ENCODE data around the gene KHDRBS1.
A peak's percentile ranks its signal among the peaks of the same experiment; 100 is the strongest.
"Not testable (repeated sequence)": the region's sequence is repeated elsewhere in the genome, so short reads cannot be mapped to it uniquely, and the experiment has no call there.

Gene KHDRBS1

DNA sequence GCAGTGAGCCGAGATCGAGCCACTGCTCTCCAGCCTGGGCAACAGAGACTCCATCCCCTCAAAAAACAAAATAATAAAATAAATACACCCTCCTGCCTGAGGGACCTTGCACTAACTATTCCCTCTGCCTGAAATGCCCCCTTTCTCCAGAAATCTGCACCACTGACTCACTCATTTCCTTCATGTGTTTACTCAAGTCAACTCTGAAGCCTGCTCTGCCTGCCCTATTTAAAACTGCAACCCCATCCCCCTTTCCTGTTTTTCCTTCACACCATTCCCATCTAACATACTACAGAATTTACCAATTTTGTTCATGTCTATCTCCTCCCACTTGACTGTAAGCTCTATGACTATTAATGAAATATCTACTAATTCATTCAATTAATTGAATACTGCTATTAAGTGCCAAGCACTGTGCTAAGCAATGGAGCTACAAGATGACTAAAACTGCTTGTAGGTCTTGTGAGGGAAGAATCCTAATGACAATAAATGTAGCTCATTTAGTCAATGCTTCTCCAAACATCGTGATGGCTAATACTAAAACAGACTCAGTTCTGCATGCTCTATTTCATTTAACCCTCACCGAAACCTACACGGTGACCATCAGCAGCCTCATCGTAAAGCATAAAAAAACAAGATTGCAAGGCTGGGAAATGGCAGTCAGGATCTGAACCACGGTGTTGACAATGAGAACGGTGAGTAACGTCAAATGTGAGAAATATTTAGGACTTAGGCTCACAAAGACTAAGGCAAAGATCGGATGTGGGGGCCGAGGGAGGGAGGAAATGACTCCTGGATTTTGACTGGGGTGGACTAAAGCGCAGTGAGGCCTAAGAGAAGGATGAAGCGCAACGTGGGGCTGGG lies 58.3 kb downstream of the KHDRBS1 start:
- Histone ChIP-seq H3K27me3 (ENCODE audit: control insufficient read depth, insufficient read depth, low read length) (no peaks in the 10 kb centered on the region), H3K4me1 (ENCODE audit: control insufficient read depth, insufficient read depth, low read length) (peaks cover 19% of the 10 kb centered on the region), H3K9ac (ENCODE audit: low read depth, low read length) (peak overlapping the region; percentile 58), H3K36me3 (ENCODE audit: control insufficient read depth, insufficient read depth, low read length) (peaks cover 10% of the 10 kb centered on the region), H3K4me3 (ENCODE audit: low read depth, low read length) (peak overlapping the region; percentile 89), H3K9me3 (ENCODE audit: control insufficient read depth, insufficient read depth, low read length) (no peaks in the 10 kb centered on the region)

DNA sequence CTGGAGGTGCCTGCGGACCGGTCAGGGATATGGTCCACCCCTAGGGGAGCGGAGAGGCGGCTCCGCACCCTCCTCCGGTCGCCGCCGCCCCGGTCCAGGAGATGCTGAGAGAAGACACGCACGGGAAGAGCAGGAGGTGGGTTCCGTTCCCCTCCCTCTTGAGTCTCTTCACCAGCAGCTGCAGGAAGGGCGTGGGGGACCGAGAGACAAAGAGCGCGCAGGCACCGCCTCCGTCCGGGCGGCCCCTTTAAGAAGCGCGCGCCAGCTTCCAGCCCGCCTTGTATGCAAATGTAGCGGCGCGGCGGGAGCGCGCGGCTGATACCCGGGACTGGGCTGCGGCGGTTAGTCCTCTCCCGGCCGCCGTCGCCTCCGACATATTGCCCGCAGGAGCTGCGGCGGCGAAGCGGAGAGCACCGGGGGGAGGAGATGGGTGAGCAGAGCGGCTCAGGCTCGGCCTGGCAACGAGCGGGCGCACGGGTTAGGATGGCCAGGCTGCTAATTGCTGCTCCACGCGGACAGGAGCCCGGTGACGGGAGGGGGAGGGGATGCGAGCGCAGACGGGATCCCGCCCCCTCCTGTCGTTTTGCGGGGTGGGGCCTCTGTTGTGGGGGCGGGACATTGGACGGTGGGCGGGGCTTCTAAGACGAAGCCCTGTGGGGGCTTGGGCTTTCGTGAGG lies 59.1 kb downstream of the KHDRBS1 start, which contains the start of gene TMEM39B:
Gene TMEM39B, plus strand, starts transcription at position 318 of the 677 bp plus-strand sequence. Its CDS starts 109 bp downstream, at position 427.
- Histone ChIP-seq H3K4me1 (ENCODE audit: control insufficient read depth, insufficient read depth, low read length) (peaks cover 19% of the 10 kb centered on the region), H3K27me3 (ENCODE audit: control insufficient read depth, insufficient read depth, low read length) (no peaks in the 10 kb centered on the region)

DNA sequence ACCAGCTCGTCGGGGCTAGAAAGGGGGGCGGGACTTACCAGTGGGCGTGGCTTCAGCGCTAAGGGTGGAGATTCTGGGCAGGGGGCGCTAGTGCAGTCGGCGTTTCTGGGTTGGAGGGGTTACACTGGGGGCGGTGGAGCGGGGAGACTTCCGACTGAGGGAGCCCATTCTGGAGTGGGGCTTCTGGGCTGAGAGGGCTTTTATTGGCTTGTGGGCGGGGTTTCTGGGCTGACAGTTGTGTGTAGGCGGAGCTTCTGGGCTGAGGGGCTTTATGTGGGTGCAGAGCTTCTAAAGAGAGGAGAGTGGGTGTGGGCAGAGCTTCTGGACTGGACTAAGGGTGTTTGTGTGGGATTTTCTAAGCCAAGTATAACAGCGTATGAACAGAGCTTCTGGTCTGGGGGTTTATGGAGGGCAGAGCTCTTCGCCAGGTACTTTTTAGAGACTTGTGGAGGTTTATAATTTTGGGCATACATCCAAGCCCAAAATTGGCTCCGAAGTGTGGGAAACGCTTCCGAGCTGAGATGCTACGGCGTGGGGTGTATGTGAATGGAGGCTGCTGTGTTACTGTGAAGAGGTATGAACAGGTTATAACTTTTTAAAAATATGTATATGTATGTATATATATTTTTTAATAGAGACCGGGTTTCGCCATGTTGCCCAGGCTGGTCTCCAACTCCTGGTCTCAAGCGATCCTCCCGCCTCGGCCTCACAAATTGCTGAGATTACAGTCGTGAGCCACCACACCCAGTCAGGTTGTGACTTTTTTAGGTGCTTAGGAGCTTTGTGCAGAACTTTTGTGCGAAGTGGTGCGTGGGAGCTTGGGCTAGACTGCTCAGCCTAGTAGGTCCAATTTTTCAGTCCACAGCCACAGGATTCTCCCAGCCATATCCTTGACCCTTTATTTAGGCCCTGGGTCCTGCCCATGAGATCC lies 59.9 kb downstream of the KHDRBS1 start:
- Histone ChIP-seq H3K36me3 (ENCODE audit: control insufficient read depth, insufficient read depth, low read length) (peaks cover 20% of the 10 kb centered on the region), H3K9ac (ENCODE audit: low read depth, low read length) (no peak overlapping the region), H3K4me1 (ENCODE audit: control insufficient read depth, insufficient read depth, low read length) (peaks cover 17% of the 10 kb centered on the region), H3K4me3 (ENCODE audit: low read depth, low read length) (peak overlapping the region; percentile 89), H3K27me3 (ENCODE audit: control insufficient read depth, insufficient read depth, low read length) (no peaks in the 10 kb centered on the region), H3K9me3 (ENCODE audit: control insufficient read depth, insufficient read depth, low read length) (no peaks in the 10 kb centered on the region)

More for the DNA sequence above, 59.1 kb downstream of the KHDRBS1 start, which contains the start of gene TMEM39B:
- Histone ChIP-seq H3K36me3 (ENCODE audit: control insufficient read depth, insufficient read depth, low read length) (peaks cover 16% of the 10 kb centered on the region), H3K9me3 (ENCODE audit: control insufficient read depth, insufficient read depth, low read length) (no peaks in the 10 kb centered on the region), H3K4me3 (ENCODE audit: low read depth, low read length) (peak within 1 kb of the TSS; percentile 89), H3K9ac (ENCODE audit: low read depth, low read length) (peak within 1 kb of the TSS; percentile 79)

- H3K36me3 ChIP-seq (ENCODE audit: control insufficient read depth, insufficient read depth, low read length), result peaks cover 20% of the 10 kb centered on the region
- no peaks in the 10 kb centered on the region for H3K27me3 ChIP-seq (ENCODE audit: control insufficient read depth, insufficient read depth, low read length)
- H3K9me3 ChIP-seq (ENCODE audit: control insufficient read depth, insufficient read depth, low read length), result no peaks in the 10 kb centered on the region
- peaks cover 9% of the 10 kb centered on the region for H3K4me1 ChIP-seq (ENCODE audit: control insufficient read depth, insufficient read depth, low read length)
- H3K4me3 ChIP-seq (ENCODE audit: low read depth, low read length), result no peak overlapping the region
- H3K9ac ChIP-seq (ENCODE audit: low read depth, low read length), result no peak overlapping the region
Observed at GRCh38 chr1:32074841-32075240, 61.2 kb downstream of the KHDRBS1 start.

- Histone ChIP-seq H3K9ac (ENCODE audit: low read depth, low read length) (no peak overlapping the region), H3K36me3 (ENCODE audit: control insufficient read depth, insufficient read depth, low read length) (peaks cover 20% of the 10 kb centered on the region)
Observed at GRCh38 chr1:32077451-32077850, 63.8 kb downstream of the KHDRBS1 start.

GRCh38 chr1:32082022-32082421 lies 68.4 kb downstream of the KHDRBS1 start:
- Histone ChIP-seq H3K27me3 (ENCODE audit: control insufficient read depth, insufficient read depth, low read length) (no peaks in the 10 kb centered on the region), H3K36me3 (ENCODE audit: control insufficient read depth, insufficient read depth, low read length) (peaks cover 9% of the 10 kb centered on the region), H3K9me3 (ENCODE audit: control insufficient read depth, insufficient read depth, low read length) (no peaks in the 10 kb centered on the region), H3K9ac (ENCODE audit: low read depth, low read length) (no peak overlapping the region), H3K4me3 (ENCODE audit: low read depth, low read length) (no peak overlapping the region), H3K4me1 (ENCODE audit: control insufficient read depth, insufficient read depth, low read length) (no peaks in the 10 kb centered on the region)

More at GRCh38 chr1:32077451-32077850, 63.8 kb downstream of the KHDRBS1 start:
- Histone ChIP-seq H3K4me3 (ENCODE audit: low read depth, low read length) (no peak overlapping the region), H3K27me3 (ENCODE audit: control insufficient read depth, insufficient read depth, low read length) (no peaks in the 10 kb centered on the region), H3K9me3 (ENCODE audit: control insufficient read depth, insufficient read depth, low read length) (no peaks in the 10 kb centered on the region), H3K4me1 (ENCODE audit: control insufficient read depth, insufficient read depth, low read length) (peaks cover 3% of the 10 kb centered on the region)

- not testable (repeated sequence) for H3K4me1 ChIP-seq (ENCODE audit: control insufficient read depth, insufficient read depth, low read length); H3K9me3 ChIP-seq (ENCODE audit: control insufficient read depth, insufficient read depth, low read length); H3K27me3 ChIP-seq (ENCODE audit: control insufficient read depth, insufficient read depth, low read length); H3K4me3 ChIP-seq (ENCODE audit: low read depth, low read length); H3K9ac ChIP-seq (ENCODE audit: low read depth, low read length); H3K36me3 ChIP-seq (ENCODE audit: control insufficient read depth, insufficient read depth, low read length)
Observed at GRCh38 chr1:32086381-32086780, 72.7 kb downstream of the KHDRBS1 start.

- H3K27me3 ChIP-seq (ENCODE audit: control insufficient read depth, insufficient read depth, low read length), result no peaks in the 10 kb centered on the region
- peaks cover 15% of the 10 kb centered on the region for H3K36me3 ChIP-seq (ENCODE audit: control insufficient read depth, insufficient read depth, low read length)
- no peaks in the 10 kb centered on the region for H3K9me3 ChIP-seq (ENCODE audit: control insufficient read depth, insufficient read depth, low read length)
- H3K4me3 ChIP-seq (ENCODE audit: low read depth, low read length), result no peak overlapping the region
- no peak overlapping the region for H3K9ac ChIP-seq (ENCODE audit: low read depth, low read length)
- no peaks in the 10 kb centered on the region for H3K4me1 ChIP-seq (ENCODE audit: control insufficient read depth, insufficient read depth, low read length)
Observed at GRCh38 chr1:32091176-32091575, 77.5 kb downstream of the KHDRBS1 start.

DNA sequence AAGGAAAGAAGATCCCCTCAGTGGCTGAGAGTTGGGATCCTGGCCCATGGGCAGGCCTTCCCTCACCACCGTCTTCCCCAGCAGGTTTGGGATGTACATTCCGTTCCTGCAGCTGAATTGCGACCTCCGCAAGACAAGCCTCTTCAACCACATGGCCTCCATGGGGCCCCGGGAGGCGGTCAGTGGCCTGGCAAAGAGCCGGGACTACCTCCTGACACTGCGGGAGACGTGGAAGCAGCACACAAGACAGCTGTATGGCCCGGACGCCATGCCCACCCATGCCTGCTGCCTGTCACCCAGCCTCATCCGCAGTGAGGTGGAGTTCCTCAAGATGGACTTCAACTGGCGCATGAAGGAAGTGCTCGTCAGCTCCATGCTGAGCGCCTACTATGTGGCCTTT lies 77.9 kb downstream of the KHDRBS1 start:
- H3K4me3 ChIP-seq (ENCODE audit: low read depth, low read length), result no peak overlapping the region
- H3K9me3 ChIP-seq (ENCODE audit: control insufficient read depth, insufficient read depth, low read length), result no peaks in the 10 kb centered on the region
- peaks cover 15% of the 10 kb centered on the region for H3K36me3 ChIP-seq (ENCODE audit: control insufficient read depth, insufficient read depth, low read length)
- no peaks in the 10 kb centered on the region for H3K4me1 ChIP-seq (ENCODE audit: control insufficient read depth, insufficient read depth, low read length)
- H3K27me3 ChIP-seq (ENCODE audit: control insufficient read depth, insufficient read depth, low read length), result no peaks in the 10 kb centered on the region
- H3K9ac ChIP-seq (ENCODE audit: low read depth, low read length), result no peak overlapping the region
